ENCODE measurements around the gene ITPKB. TPM values are rescaled to one million over a fixed set of nuclear protein-coding genes. Genes with fewer than 3 reads are reported as not detected.
A peak's percentile ranks its signal among the peaks of the same experiment; 100 is the strongest.
"Not testable (repeated sequence)": the region's sequence is repeated elsewhere in the genome, so short reads cannot be mapped to it uniquely, and the experiment has no call there.

ITPKB gene
- total and polyA plus RNA-seq, 7 donors: 1.4 to 80.9 (median 52.4) TPM

DNA sequence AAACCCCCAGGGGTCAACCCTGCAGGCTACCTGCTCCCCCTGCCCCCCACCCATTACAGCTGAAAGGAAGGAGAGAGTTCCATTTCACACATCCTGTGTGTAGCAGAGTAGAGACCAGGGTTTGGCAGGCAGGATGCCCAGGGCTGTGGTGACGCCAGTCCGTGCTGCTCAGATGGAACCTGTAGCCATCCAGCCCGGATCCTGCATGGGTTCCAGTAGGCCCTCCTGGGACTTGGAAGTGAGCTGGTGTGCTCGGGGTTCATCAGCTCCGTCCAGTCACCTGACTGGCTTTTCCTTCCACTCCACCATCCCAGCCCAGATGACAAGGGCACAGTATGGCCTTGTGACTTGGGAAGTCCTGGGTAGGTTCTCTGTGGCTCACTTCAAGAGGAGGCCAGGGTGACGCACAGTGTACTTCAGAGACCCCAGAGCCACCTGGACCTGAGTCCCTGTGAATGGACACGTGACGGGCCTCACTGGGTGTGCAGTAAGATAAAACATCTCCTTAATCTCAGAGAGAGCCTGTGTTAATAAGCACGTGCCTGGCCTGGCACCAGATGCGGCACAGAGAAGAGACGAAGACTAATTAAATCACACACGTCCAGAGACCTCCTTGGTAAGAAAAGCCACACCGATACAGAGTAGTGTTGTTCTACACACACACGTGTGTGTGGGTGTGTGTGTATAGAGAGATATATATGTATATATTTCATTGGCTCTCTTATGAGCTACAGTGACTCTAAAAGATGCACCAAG is 16.0 kb downstream of the ITPKB start:
- WGBS, 2 donors: 66 to 76% methylated on average over 14 of the region's 14 CpGs
- Histone ChIP-seq H3K36me3 (no peaks in the 10 kb centered on the region), H3K9me3 (no peaks in the 10 kb centered on the region), H3K4me3 (no peak overlapping the region), H3K27me3 (no peaks in the 10 kb centered on the region), H3K27ac (peak overlapping the region; percentile 66 to 95 (median 79)), H3K4me1 (peaks cover 0 to 88% (median 84%) of the 10 kb centered on the region in 4 donors)
- no peak for DNase-seq
- intact Hi-C loops (cut with DNase I): no loop called here
- no peak for TF ChIP-seq POLR2AphosphoS5 (IDR thresholded peaks at IDR 0.05)
- TF ChIP-seq, protein P1, sequence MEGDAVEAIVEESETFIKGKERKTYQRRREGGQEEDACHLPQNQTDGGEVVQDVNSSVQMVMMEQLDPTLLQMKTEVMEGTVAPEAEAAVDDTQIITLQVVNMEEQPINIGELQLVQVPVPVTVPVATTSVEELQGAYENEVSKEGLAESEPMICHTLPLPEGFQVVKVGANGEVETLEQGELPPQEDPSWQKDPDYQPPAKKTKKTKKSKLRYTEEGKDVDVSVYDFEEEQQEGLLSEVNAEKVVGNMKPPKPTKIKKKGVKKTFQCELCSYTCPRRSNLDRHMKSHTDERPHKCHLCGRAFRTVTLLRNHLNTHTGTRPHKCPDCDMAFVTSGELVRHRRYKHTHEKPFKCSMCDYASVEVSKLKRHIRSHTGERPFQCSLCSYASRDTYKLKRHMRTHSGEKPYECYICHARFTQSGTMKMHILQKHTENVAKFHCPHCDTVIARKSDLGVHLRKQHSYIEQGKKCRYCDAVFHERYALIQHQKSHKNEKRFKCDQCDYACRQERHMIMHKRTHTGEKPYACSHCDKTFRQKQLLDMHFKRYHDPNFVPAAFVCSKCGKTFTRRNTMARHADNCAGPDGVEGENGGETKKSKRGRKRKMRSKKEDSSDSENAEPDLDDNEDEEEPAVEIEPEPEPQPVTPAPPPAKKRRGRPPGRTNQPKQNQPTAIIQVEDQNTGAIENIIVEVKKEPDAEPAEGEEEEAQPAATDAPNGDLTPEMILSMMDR (IDR thresholded peaks at IDR 0.05): no peak
- no peak for TF ChIP-seq EP300 (IDR thresholded peaks at IDR 0.05)
- TF ChIP-seq POLR2A (IDR thresholded peaks at IDR 0.05): no peak

DNA sequence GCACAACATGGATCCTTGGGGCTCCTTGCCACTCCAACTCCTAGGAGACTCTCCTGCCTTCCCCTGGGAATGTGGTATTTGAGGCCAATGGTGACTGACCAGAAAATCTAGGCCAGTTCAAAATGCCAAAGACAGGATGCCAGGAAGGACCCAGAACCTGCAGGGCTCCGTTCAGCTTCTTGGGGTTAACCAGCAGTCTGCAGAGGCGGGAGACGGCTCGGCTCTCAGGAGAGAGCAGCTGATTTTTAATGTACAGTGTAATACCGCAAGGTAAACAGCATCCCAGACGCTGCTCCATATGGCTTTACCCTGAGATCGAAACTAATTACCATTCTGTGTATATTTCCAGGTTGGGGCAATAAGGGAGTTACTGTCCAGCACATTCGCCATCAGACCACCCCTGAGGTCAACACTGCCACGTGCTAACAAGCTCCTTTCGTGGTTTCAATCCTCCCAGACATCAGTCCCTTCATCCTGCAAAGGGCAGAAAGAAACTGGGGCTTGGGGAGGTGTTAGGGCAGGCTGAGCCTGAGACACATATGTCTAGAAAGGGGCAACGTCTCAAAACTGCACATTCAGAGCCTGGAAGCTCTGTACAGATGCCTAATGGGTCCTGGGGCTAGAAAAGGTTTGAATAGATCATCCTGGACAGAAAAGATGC is 16.7 kb downstream of the ITPKB start:
- H3K9me3 ChIP-seq: no peaks in the 10 kb centered on the region
- no peak for DNase-seq
- 21 to 53% methylated on average over 11 of the region's 11 CpGs for WGBS, 2 donors
- TF ChIP-seq, protein P1 (IDR thresholded peaks at IDR 0.05): no peak
- TF ChIP-seq POLR2A (IDR thresholded peaks at IDR 0.05) (no peak), POLR2AphosphoS5 (IDR thresholded peaks at IDR 0.05) (no peak), EP300 (IDR thresholded peaks at IDR 0.05) (no peak)
- H3K27me3 ChIP-seq: no peaks in the 10 kb centered on the region
- intact Hi-C loops (cut with DNase I): no loop called here
- peak overlapping the region; percentile 66 to 95 (median 79) for H3K27ac ChIP-seq
- H3K4me1 ChIP-seq: peaks cover 0 to 86% (median 84%) of the 10 kb centered on the region in 4 donors
- no peak overlapping the region for H3K4me3 ChIP-seq
- H3K36me3 ChIP-seq: no peaks in the 10 kb centered on the region

DNA sequence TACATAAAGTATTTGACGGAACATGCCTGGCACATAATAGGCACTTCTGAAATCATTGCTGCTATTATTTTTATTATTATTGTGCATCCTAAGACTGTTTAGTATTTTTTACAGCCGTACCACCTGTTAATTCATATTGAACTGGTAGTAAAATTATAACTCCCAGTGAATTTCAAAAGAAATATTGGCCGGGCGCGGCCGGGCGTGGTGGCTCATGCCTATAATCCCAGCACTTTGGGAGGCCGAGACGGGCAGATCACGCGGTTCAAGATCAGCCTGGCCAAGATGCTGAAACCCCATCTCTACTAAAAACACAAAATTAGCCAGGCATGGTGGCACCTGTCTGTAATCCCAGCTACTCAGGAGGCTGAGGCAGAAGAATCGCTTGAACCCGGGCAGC is 18.5 kb downstream of the ITPKB start:
- intact Hi-C loops (cut with DNase I); H3K36me3 ChIP-seq; DNase-seq; H3K4me3 ChIP-seq; H3K9me3 ChIP-seq; H3K27me3 ChIP-seq: not testable (repeated sequence)
- Histone ChIP-seq H3K4me1 (peaks cover 0 to 87% (median 80%) of the 10 kb centered on the region in 4 donors), H3K27ac (peak overlapping the region in 1 of 4 donors; percentile 45)
- WGBS, 2 donors: 19 to 70% methylated on average over 13 of the region's 13 CpGs

DNA sequence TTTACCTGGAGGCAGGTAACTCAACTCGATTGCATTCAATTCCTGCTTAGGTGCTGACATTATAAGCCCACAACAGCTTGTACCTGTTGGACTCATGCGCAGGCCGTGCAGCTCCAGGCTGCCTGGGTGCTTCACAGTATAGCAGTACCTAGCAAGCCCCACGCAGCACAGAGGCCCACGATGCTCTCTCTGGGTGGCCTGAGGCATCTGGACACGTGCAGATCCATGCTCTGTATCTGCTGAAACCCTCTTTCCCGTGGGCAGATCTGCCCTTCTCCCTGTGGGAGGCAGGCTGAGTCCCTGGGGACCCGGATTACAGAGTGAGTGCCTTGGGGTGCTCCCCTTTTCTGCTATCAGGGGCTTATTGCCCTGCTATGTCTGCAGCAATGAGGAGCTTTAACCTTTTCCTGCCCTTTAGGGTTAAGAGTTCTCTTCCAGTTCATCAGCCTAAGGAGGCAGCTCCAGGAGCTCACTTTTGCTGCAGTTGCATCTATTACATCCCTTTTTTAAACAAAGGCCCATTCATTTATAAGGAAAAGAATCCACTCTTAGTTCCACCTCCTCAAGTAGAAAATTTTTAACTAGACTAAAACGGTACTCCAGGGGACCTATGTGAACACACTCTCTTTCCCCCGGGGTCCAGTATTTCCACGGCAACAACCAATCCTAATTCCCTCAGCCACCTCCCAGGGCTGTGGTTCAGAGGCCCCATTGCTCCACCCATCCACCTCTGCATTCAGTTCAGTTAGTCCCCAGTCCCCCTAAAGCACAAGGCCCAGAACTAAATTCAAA is 19.3 kb downstream of the ITPKB start:
- H3K9me3 ChIP-seq: no peaks in the 10 kb centered on the region
- peaks cover 0 to 86% (median 72%) of the 10 kb centered on the region in 4 donors for H3K4me1 ChIP-seq
- H3K27ac ChIP-seq: peak overlapping the region in 2 of 4 donors; percentile 0 to 45
- 35 to 61% methylated on average over 11 of the region's 11 CpGs for WGBS, 2 donors
- intact Hi-C loops (cut with DNase I): no loop called here
- DNase-seq: no peak
- H3K27me3 ChIP-seq: no peaks in the 10 kb centered on the region
- no peak overlapping the region for H3K4me3 ChIP-seq
- no peaks in the 10 kb centered on the region for H3K36me3 ChIP-seq
- TF ChIP-seq, protein P1 (IDR thresholded peaks at IDR 0.05): no peak
- TF ChIP-seq POLR2A (IDR thresholded peaks at IDR 0.05): no peak
- no peak for TF ChIP-seq EP300 (IDR thresholded peaks at IDR 0.05)
- TF ChIP-seq POLR2AphosphoS5 (IDR thresholded peaks at IDR 0.05): no peak
